GM18505 (cell line): Measurements from ENCODE around the gene ABHD1.
"Not testable (repeated sequence)": the region's sequence is repeated elsewhere in the genome, so short reads cannot be mapped to it uniquely, and the experiment has no call there.

ENCODE experiments used
- ATAC-seq: cut with Tn5 transposase; IDR thresholded peaks from one replicate; pipeline ENCODE4 v1.9.1; 2021; ENCODE audit not compliant: unreplicated experiment
- POLR2A ChIP-seq: IDR thresholded peaks from 4 replicates; pipeline ENCODE4 v1.6.1; 2011; ENCODE audit warnings: borderline replicate concordance; ENCODE audit not compliant: insufficient read depth, insufficient read length; ENCODE audit errors: extremely low read depth

Gene ABHD1

DNA sequence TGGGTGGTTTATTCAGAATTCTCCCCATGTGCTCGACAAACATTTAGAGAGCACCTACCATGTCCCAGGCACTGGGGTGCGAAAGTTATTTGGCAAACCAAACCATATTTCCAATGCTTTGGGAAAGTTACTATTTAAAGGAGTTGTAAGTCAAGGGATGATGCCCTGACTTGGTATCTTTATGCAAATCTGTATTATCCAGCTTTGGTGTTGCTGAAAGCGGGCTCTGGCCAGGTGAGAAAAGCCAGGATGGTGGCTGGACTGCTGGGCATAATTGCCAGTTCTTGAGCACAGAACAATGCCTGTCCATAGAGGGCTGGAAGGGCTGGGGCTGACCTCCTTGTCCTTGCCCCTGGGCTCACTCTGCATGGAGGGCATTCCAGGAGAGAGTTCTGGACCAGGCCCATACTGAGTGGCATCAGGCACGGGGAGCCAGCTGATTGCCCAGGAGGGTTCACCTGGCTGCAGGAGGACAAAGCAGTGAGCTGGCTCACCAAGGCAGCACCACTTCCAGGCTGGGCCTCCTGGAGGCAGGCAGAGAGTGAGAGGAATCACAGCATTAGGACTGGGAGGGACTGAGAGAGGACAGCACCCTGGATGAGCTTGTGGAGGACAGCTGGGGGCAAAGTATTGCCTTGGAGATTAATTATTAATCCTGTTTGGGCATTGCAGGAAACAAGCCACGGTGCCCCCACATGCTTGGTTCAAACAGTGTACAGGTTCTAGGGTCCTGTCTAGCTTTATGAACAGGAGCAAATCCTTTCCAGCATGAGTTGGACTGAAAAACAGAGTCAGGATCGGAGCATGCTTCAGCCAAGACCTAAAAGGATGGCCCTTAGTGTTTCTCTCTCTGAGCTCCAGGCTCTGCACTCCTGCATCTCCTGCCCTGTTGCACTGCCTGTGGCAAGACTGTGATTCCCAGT lies 29.9 kb upstream of the ABHD1 start:
- no peak for ATAC-seq
- no peak for TF ChIP-seq POLR2A

DNA sequence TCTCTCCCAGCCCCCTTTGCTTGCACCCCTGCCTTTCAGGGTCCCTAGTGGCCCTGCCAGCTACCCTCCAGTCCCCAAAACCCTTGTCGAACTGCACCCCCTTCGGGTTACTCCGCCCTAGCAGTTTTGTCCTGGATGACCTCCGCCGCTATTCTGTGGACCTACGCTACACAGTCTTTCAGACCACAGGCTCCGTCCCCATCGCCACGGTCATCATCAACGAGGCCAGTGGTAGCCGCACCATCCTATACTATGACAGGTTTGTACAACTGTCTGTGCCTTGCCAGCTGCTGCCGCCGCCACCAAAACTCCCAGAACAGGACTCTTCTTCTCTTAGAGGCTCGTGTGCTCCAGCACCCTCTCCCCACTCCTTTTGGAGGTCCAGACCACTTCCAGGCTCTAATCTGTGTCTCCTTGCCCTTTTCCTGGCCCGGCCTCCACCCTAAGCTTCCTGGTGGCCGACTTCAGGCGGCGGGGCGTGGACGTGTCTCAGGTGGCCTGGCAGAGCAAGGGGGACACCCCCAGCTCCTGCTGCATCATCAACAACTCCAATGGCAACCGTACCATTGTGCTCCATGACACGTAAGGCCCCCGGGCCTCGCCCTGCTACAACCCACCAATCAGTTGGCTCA lies 29.1 kb upstream of the ABHD1 start:
- no peak for ATAC-seq
- no peak for TF ChIP-seq POLR2A

DNA sequence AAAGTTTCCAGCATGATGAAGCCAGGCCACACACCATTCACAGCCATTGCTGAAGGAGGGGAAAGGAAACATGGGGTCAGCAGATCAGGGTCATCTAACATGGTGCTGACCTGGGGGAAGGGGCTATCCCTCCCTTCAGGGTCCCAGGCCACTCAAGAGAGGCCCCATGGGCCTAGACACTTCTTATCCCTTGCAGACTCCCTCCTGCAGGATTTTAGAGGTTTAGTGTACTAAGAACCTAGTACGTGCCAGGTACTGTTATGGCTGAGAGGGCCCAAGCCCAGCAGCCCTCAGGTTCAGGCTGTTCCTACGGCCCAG lies 28.2 kb upstream of the ABHD1 start:
- TF ChIP-seq POLR2A = no peak
- no peak for ATAC-seq

DNA sequence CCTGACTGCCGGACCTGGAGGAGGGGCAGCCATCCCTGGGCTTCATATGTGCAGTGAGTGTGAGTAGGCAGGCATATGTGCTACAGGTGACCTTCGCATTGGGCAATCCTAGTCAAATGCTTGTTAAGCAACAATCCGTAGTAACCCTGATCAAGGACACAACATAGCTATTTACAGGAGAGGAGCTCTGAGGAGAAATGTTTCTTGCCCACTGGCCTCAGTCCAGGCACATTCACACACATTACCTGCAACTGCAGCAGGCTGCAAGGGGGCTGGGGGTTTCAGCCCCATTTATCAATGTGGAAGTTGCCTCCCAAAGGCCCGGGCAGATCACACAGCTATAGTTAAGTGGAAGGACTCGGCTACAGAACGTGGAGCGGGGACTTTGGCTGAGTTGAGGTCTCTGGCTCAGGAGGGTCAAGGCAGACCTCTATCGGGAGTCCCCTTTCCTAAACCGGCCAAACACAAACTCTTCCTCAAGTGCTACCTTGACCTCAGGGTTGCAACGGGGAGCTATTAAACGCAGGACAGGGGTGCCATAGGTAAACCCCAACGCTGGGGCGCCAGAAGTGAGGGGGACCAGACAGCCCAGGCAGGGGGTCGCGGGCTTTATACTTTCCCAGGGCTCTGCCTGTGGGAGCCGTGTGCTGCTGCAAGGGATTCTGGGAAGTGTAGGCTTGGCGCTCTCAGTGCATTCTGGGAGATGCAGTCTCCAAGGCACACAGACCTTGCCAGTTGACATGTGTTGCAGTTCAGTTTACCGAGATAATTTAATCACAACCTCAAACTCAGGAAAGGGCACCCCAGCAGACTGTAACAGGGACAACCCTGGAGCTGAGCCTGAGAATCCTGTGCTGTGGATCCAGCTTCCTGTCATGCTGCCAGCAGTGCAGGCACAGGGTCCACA lies 27.6 kb upstream of the ABHD1 start:
- ATAC-seq = no peak
- peak; percentile 47 for TF ChIP-seq POLR2A

DNA sequence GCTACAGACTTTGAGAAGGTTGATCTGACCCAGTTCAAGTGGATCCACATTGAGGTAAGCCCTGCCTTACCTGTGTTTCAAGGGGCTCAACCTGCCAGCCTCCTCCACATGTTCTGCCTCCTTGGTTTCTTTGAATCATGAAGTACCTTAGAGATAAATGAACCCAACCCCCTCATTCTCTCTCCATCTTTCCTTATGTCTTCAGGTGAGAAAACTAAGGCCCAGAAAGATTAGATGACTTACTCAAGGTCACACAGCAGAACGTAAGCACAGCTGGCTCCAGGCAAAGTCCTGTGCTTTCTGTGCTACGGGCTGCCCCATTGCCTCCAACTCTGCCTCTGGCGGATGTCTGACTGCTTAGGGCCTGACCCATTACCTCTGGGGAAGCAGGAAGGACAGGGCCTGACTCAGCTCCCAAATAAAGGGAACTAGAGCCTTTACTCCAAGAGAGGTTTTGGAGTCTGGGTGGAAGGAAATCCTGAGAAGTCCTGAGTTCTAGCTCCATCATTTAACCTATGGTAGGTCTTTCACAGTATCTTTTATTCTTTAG lies 26.8 kb upstream of the ABHD1 start:
- ATAC-seq = no peak
- no peak for TF ChIP-seq POLR2A

DNA sequence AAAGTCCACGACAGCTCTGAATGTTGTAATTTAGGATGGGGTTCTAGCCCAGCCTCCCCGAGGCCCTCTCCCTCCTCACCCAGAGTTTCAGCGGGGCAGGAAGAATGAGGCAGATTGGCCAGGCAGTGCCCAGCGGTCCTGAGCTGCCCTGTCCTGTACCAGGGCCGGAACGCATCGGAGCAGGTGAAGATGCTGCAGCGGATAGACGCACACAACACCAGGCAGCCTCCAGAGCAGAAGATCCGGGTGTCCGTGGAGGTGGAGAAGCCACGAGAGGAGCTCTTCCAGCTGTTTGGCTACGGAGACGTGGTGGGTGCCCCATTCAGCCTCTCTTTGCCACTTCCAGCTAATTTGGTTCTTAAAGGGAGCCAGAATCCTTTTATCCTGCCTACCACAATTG lies 26.3 kb upstream of the ABHD1 start:
- no peak for ATAC-seq
- no peak for TF ChIP-seq POLR2A

DNA sequence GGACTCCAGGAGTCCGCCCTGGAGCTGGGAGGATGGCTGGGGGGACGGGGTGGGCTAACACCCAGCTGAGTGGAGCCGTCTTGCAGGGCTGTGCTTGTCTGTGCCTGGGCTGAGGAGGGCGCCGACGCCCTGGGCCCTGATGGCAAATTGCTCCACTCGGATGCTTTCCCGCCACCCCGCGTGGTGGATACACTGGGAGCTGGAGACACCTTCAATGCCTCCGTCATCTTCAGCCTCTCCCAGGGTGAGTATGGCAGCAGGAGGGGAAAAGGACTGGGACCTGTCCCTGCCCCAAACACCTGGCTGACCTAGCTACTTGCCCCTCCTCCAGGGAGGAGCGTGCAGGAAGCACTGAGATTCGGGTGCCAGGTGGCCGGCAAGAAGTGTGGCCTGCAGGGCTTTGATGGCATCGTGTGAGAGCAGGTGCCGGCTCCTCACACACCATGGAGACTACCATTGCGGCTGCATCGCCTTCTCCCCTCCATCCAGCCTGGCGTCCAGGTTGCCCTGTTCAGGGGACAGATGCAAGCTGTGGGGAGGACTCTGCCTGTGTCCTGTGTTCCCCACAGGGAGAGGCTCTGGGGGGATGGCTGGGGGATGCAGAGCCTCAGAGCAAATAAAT lies 24.2 kb upstream of the ABHD1 start:
- ATAC-seq = no peak
- no peak for TF ChIP-seq POLR2A

DNA sequence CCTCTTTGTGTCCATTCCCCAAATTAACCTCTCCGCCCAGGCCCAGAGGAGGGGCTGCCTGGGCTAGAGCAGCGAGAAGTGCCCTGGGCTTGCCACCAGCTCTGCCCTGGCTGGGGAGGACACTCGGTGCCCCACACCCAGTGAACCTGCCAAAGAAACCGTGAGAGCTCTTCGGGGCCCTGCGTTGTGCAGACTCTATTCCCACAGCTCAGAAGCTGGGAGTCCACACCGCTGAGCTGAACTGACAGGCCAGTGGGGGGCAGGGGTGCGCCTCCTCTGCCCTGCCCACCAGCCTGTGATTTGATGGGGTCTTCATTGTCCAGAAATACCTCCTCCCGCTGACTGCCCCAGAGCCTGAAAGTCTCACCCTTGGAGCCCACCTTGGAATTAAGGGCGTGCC lies 23.6 kb upstream of the ABHD1 start:
- no peak for TF ChIP-seq POLR2A
- ATAC-seq = no peak

DNA sequence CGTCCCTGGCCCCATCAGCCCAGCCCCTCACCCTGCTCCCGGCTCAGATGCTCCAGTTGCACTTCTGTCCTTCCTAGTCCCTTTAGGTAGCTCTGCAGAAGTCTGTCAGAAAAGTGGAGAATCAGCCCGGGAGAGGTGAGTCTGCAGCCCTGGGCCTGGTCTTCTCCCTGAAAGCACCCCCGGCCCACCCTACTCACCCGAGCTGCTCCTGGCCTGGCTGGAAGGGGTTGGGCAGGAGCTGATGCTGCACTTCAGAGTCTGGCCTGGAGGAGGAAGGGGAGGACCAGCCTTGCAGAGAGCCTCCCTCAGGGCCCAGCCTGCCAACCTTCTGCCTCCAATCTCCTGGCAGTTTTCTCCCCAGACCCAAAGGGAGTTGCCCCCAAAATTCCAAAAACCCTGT lies 21.3 kb upstream of the ABHD1 start:
- TF ChIP-seq POLR2A = no peak
- ATAC-seq = no peak

DNA sequence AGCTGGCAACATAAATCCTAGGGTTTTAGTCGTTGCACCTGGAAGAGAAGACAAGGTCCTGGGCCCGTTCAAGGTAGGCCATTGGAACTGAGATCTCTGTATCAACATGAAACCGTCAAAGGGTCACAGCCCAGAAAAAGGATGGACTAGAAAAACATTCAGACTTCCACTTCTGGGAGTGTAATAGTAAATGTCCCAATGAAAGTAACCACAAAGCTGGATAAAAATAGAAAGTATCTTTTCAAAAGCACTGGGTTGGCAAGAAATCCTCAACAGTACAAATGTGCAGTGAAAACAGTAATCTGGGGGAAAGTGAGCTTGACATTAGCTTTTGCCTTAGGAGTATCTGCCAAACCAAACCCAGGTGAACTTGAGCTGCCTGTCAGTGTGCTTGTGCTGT lies 17.6 kb upstream of the ABHD1 start:
- no peak for ATAC-seq
- no peak for TF ChIP-seq POLR2A

DNA sequence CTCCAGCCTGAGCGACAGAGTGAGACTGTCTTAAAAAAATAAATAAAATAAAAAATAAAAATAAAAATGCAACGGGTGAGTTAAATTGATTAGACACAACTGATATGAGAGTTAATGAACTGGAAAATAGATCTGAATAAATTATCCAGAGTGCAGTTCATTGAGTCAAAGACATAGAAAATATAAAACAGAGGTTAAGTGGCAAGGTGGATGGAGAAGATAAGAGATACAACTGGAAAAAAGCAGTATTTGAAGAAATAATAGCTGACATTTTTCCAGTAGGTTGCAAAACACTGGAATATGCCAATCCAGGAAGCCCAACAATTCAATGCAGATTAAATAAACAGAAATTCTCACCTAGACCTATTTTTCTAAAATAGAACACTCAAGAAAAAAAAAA lies 15.4 kb upstream of the ABHD1 start:
- no peak for ATAC-seq
- TF ChIP-seq POLR2A = no peak

DNA sequence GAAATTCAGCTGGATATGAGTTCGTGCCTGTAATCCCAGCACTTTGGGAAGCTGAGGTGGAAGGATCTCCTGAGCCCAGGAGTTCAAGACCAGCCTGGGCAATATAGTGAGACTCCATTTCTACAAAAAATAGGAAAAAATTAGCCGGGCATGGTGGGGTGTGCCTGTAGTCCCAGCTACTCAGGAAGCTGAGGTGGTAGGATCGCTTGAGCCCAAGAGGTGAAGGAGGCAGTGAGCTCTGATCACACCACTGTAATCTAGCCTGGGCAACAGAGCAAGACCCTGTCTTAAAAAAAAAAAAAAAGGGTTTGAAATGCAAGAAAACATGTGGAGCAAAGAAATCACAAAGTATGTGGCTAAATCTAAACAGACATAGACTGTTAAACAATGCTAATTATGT lies 14.5 kb upstream of the ABHD1 start:
- no peak for TF ChIP-seq POLR2A

DNA sequence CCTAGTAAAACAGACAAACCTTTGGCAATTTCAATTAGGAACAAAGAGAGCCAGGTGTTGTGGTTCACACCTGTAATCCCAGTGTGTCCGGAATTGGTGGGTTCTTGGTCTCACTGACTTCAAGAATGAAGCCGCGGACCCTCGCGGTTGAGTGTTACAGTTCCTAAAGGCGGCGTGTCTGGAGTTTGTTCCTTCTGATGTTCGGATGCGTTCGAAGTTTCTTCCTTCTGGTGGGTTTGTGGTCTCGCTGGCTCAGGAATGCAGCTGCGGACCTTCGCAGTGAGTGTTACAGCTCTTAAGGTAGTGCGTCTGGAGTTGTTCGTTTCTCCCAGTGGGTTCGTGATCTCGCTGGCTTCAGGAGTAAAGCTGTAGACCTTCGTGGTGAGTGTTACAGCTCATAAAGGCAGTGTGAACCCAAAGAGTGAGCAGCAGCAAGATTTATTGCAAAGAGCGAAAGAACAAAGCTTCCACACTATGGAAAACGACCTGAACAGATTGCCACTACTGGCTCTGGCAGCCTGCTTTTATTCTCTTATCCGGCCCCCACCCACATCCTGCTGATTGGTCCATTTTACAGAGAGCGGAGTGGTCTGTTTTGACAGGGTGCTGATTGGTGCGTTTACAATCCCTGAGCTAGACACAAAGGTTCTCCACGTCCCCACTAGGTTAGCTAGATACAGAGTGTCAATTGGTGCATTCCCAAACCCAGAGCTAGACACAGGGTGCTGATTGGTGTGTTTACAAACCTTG lies 12.8 kb upstream of the ABHD1 start:
- not testable (repeated sequence) for ATAC-seq

More for the DNA sequence above, 14.5 kb upstream of the ABHD1 start:
- ATAC-seq = no peak

DNA sequence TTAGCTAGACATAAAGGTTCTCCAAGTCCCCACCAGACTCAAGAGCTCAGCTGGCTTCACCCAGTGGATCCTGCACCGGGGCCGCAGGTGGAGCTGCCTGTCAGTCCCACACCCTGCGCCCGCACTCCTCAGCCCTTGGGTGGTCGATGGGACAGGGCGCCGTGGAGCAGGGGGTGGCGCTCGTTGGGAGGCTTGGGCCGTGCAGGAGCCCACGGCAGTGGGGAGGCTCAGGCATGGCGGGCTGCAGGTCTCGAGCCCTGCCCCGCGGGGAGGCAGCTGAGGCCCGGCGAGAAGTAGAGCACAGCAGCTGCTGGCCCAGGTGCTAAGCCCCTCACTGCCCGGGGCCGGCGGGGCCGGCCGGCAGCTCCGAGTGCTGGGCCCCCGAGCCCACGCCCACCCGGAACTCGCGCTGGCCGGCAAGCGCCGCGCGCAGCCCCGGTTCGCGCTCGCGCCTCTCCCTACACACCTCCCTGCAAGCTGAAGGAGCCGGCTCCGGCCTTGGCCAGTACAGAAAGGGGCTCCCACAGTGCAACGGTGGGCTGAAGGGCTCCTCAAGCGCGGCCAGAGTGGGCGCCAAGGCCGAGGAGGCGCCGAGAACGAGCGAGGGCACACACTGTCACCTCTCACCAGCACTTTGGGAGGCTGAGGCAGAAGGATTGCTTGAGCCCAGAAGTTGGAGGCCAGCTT lies 12.1 kb upstream of the ABHD1 start:
- ATAC-seq = not testable (repeated sequence)
